ENCODE measurements around the gene DPP3.

- no peak for TF ChIP-seq SPI1 (IDR thresholded peaks at IDR 0.05; ENCODE audit: low read depth, low read length)
- TF ChIP-seq POLR2A (IDR thresholded peaks at IDR 0.05; ENCODE audit: low read depth, low read length) = no peak
- TF ChIP-seq POLR2AphosphoS5 (IDR thresholded peaks at IDR 0.05; ENCODE audit: low read depth, low read length) = no peak
Observed at GRCh38 chr11:66547662-66548009, 67.4 kb downstream of the DPP3 start.

Measured in GM12891 (cell line).